ENCODE results near the gene TGFBR3L. TPM values are rescaled to one million over a fixed set of nuclear protein-coding genes. Genes with fewer than 3 reads are reported as not detected.
"Not testable (repeated sequence)": the region's sequence is repeated elsewhere in the genome, so short reads cannot be mapped to it uniquely, and the experiment has no call there.

Gene TGFBR3L
- total RNA-seq, 1 donor from 2014 or later: 0.69 TPM

DNA sequence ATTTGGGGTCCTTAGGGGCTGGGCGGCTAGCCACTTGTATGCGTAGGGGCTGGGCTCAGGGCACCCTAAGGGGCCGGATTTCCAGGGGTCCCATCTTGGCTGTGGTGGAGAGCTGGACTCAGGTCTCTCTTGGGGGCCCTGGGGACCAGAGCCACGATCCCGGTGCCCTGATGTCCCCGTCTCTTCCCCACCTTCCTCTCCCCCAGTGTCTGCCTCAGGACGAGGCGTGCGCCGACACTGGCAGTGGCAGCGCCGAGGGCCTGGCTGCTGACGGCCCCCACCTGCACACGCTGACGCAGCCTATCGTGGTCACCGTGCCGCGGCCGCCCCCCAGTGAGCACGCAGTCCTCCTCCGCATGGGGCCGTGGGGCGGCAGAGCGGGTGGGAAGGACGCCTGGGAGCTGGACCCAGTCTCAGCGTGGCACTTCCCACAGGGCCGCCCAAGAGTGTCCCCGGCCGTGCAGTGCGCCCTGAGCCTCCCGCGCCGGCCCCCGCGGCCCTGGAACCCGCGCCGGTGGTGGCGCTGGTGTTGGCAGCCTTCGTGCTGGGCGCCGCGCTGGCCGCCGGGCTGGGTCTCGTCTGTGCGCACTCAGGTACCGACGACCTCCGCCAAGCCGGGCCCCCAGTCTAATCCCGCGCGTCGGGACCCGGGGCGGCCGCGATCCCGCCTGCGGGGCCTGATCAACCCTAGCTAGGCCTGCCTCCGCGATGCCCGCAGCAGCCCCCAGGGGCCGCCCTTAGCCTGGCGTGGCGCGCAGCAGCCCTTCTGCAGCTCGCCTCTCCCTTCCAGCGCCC is 2.8 kb downstream of the TGFBR3L start:
- Mint-ChIP-seq H3K4me3 (ENCODE audit: unreplicated experiment) (peak overlapping the region; percentile 89), H3K36me3 (ENCODE audit: unreplicated experiment) (no peaks in the 10 kb centered on the region), H3K4me1 (ENCODE audit: low read depth, unreplicated experiment) (peaks cover 2% of the 10 kb centered on the region), H3K27ac (ENCODE audit: unreplicated experiment) (no peak overlapping the region), H3K27me3 (ENCODE audit: unreplicated experiment) (peaks cover 21% of the 10 kb centered on the region), H3K9me3 (ENCODE audit: unreplicated experiment) (peaks cover 4% of the 10 kb centered on the region)
- DNase-seq: peak; percentile 80
- TF ChIP-seq, protein P1, sequence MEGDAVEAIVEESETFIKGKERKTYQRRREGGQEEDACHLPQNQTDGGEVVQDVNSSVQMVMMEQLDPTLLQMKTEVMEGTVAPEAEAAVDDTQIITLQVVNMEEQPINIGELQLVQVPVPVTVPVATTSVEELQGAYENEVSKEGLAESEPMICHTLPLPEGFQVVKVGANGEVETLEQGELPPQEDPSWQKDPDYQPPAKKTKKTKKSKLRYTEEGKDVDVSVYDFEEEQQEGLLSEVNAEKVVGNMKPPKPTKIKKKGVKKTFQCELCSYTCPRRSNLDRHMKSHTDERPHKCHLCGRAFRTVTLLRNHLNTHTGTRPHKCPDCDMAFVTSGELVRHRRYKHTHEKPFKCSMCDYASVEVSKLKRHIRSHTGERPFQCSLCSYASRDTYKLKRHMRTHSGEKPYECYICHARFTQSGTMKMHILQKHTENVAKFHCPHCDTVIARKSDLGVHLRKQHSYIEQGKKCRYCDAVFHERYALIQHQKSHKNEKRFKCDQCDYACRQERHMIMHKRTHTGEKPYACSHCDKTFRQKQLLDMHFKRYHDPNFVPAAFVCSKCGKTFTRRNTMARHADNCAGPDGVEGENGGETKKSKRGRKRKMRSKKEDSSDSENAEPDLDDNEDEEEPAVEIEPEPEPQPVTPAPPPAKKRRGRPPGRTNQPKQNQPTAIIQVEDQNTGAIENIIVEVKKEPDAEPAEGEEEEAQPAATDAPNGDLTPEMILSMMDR (IDR thresholded peaks at IDR 0.05; ENCODE audit: partially characterized antibody, unreplicated experiment): peak; percentile 32

DNA sequence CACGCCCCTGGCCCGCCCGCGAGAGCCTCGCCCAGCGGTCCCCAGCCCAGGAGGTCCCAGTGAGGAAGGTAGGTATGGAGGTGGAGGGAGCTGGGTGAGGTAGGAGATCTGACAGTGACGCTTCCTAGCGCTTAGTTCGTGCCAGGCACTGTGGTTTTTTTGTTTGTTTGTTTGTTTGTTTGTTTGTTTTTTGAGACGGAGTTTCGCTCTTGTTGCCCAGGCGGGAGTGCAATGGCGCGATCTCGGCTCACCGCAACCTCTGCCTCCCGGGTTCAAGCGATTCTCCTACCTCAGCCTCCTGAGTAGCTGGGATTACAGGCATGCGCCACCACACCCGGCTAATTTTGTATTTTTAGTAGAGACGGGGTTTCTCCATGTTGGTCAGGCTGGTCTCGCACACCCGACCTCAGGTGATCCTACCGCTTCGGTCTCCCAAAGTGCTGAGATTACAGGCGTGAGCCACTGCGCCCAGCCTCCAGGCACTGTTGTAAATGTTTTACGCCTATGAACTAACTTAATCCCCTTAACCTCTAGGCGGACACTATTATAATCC is 3.5 kb downstream of the TGFBR3L start:
- not testable (repeated sequence) for H3K4me1 Mint-ChIP-seq (ENCODE audit: low read depth, unreplicated experiment); H3K27ac Mint-ChIP-seq (ENCODE audit: unreplicated experiment); H3K9me3 Mint-ChIP-seq (ENCODE audit: unreplicated experiment); DNase-seq; H3K36me3 Mint-ChIP-seq (ENCODE audit: unreplicated experiment)
- H3K27me3 Mint-ChIP-seq (ENCODE audit: unreplicated experiment): peaks cover 23% of the 10 kb centered on the region
- H3K4me3 Mint-ChIP-seq (ENCODE audit: unreplicated experiment): peak overlapping the region; percentile 55

DNA sequence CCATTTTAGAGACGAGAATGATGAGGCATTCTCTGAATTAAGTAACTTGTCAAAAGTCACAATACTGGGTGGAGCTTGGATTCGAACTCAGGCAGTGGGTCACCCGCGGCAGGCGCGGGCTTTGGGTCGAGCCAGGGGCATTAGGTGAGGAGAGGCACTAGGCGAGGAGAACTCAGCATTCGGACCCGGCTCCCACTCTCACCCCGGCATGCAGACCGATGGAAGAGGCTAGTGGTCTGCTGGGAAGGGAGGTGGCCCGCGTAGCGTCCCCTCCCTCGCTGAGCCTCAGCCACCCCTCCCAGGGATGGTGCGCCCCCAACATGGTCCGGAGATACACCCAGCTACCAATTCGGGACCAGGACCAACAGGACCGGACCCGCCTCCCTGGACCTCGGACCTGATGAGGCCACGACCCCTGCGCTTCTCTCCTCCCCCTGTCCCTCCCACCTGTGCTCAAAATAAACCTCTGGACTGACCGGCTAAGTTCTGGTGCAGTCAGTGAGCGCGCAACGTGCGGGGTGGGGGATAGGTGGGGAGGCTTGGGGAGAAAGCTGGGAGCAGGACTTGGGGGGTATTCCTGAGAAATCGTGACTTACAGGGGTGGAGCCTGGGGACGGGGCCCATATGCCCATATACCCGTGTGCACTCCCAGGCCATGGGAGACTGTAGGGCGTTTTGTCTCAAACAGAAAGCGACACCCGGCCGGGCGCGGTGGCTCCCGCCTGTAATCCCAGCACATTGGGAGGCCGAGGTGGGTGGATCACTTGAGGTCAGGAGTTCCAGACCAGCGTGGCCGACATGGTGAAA is 4.2 kb downstream of the TGFBR3L start:
- peaks cover 24% of the 10 kb centered on the region for H3K27me3 Mint-ChIP-seq (ENCODE audit: unreplicated experiment)
- TF ChIP-seq, protein P1 (IDR thresholded peaks at IDR 0.05; ENCODE audit: partially characterized antibody, unreplicated experiment): no peak
- peak overlapping the region; percentile 55 for H3K4me3 Mint-ChIP-seq (ENCODE audit: unreplicated experiment)
- DNase-seq: peak; percentile 14
- no peak overlapping the region for H3K27ac Mint-ChIP-seq (ENCODE audit: unreplicated experiment)
- H3K4me1 Mint-ChIP-seq (ENCODE audit: low read depth, unreplicated experiment): peaks cover 2% of the 10 kb centered on the region
- H3K9me3 Mint-ChIP-seq (ENCODE audit: unreplicated experiment): peaks cover 7% of the 10 kb centered on the region
- no peaks in the 10 kb centered on the region for H3K36me3 Mint-ChIP-seq (ENCODE audit: unreplicated experiment)

DNA sequence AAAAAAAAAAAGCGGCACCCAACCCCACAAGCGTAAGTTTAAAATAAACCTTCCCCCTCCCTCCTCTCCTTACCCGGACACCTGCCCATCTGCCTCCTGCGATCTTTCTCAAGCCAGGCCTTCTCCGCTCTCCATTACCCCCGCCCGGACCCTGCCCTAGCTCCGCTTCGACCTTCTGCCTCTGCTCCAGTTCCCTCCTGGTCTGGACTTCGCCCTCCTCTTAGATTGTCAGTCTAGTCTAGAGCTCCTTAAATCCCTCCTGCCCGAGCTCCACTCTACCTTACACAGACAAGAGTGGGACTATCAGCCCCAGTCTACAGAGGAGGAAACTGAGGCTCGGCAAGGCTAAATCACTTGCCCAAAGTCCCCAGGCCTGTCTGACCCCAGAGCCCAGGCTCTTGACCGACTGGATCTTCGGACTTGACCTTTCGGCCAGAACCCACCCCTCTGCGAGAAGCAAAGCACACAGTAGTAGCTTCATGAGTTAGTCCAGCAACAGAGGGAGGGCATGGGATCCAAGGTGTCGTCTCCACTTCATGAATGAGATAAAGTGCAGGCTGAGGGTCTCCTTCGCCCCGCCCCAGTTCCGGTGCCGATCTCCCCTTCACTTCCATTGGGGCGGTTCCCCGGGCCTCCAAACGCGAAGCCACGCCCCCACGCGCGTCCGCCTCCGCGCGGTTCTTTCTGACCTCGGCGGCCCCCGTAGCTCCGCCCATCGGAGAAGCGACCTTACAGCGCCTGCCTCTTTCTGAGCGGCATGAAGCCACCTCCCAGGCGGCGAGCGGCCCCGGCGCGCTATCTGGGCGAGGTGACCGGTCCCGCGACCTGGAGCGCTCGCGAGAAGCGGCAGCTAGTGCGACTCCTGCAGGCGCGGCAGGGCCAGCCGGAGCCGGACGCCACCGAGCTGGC is 5.2 kb downstream of the TGFBR3L start, which contains the start of gene SNAPC2:
Gene SNAPC2 (plus strand): TSS at position 729 of the 909 bp plus-strand sequence. CDS start 29 bp downstream, at position 758.
- Mint-ChIP-seq H3K27ac (ENCODE audit: unreplicated experiment) (peak within 1 kb of the TSS; percentile 68), H3K36me3 (ENCODE audit: unreplicated experiment) (no peaks in the 10 kb centered on the region), H3K4me3 (ENCODE audit: unreplicated experiment) (peak within 1 kb of the TSS; percentile 87), H3K27me3 (ENCODE audit: unreplicated experiment) (peaks cover 26% of the 10 kb centered on the region), H3K4me1 (ENCODE audit: low read depth, unreplicated experiment) (peaks cover 2% of the 10 kb centered on the region), H3K9me3 (ENCODE audit: unreplicated experiment) (peaks cover 10% of the 10 kb centered on the region)
- DNase-seq: peak; percentile 99
- TF ChIP-seq, protein P1 (IDR thresholded peaks at IDR 0.05; ENCODE audit: partially characterized antibody, unreplicated experiment): no peak

All from glutamatergic neuron (in vitro differentiated cells).